Urinary bladder (tissue), 4 donors: ENCODE measurements around the gene PLCB2. TPM values are rescaled to one million over a fixed set of nuclear protein-coding genes. Genes with fewer than 3 reads are reported as not detected.

Experiments used
- DNase-seq: peaks from one replicate; pipeline ENCODE4 v3.0.0-alpha.2; 2015; ENCODE audit errors: extremely low spot score
- H3K27ac ChIP-seq: one replicate; pipeline ENCODE4 v1.5.1; 2013; ENCODE audit warnings: low read depth, mild to moderate bottlenecking, moderate library complexity
- H3K36me3 ChIP-seq: one replicate; pipeline ENCODE4 v1.6.1; 2013; ENCODE audit warnings: mild to moderate bottlenecking, moderate library complexity; ENCODE audit not compliant: insufficient read depth
- H3K4me1 ChIP-seq: one replicate; pipeline ENCODE4 v1.6.1; 2013; ENCODE audit warnings: mild to moderate bottlenecking, moderate library complexity; ENCODE audit not compliant: insufficient read depth
- H3K4me3 ChIP-seq: one replicate; pipeline ENCODE4 v1.5.1; 2013; ENCODE audit warnings: low read depth, low read length
- WGBS: extraction: QIAGEN DNeasy Blood & Tissue Kit; methylation state at CpG from one replicate; pipeline ENCODE4 v1.1.7; 2013; 5-methylcytosine and 5-hydroxymethylcytosine counted together
- polyA plus RNA-seq: library from polyadenylated mRNA; stranded (reverse); fragments of 200-250 nt; gene quantifications from one replicate; pipeline ENCODE4 v1.2.3, GENCODE V29; 2013
- total RNA-seq: library from RNA; depleted of rRNA; stranded (reverse); fragments of >200 nt; gene quantifications from one replicate; pipeline ENCODE4 v1.2.3, GENCODE V29; 2014
- donor health status: healthy with polysubstance abuse.
- donor health status: healthy.

Gene PLCB2
- total and polyA plus RNA-seq, 2 donors, result 3.9 to 9.8 TPM

DNA sequence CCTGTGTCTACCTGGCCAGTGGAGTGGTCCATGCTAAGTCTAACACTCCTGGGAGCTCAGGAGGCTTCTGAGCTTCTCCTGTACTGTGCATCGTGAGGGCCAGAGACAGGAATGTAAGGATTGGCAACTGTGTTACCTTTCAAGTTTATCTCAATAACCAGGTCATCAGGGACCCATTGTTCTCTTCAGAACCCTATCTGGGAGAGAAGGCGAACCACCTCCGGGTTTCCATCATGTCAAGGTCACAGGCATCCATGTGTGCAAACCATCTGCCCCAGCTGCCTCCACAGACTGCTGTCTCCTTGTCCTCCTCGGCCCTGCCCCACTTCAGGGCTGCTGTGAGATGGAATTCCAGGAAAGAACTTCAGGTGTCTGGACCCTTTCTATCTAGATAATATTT, 30.8 kb downstream of the PLCB2 start:
- Histone ChIP-seq H3K36me3 (no peaks in the 10 kb centered on the region), H3K4me1 (no peaks in the 10 kb centered on the region), H3K4me3 (no peak overlapping the region), H3K27ac (no peak overlapping the region)
- DNase-seq, result no peak
- WGBS, result 70% methylated on average over 4 of the region's 4 CpGs

DNA sequence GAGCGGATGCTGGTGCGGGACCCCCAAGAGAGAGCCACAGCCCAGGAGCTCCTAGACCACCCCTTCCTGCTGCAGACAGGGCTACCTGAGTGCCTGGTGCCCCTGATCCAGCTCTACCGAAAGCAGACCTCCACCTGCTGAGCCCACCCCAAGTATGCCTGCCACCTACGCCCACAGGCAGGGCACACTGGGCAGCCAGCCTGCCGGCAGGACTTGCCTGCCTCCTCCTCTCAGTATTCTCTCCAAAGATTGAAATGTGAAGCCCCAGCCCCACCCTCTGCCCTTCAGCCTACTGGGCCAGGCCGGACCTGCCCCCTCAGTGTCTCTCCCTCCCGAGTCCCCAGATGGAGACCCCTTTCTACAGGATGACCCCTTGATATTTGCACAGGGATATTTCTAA, 31.8 kb downstream of the PLCB2 start:
- Histone ChIP-seq H3K27ac (no peak overlapping the region), H3K4me3 (no peak overlapping the region), H3K4me1 (no peaks in the 10 kb centered on the region), H3K36me3 (no peaks in the 10 kb centered on the region)
- WGBS, result 92% methylated on average over 7 of the region's 7 CpGs
- DNase-seq, result no peak

DNA sequence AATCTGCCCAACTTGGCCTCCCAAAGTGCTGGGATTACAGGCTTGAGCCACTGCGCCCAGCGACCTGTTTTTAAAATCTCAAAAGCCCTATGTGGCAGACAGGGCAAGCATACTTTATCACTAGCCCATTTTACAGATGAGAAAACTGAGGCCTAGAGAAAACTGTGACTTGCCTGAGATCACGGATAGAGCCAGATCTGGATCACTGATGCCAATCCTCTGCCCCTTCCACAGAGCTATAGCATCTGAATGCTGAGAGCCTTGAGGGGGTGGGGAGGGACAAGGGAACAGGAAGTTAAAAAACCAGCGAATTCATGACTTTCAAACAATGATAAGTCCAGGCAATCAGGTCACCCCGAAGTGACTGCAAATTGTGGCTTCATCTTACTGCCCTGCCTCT, 32.2 kb downstream of the PLCB2 start:
- no peak for DNase-seq
- H3K4me1 ChIP-seq, result no peaks in the 10 kb centered on the region
- 74% methylated on average over 5 of the region's 5 CpGs for WGBS
- no peaks in the 10 kb centered on the region for H3K36me3 ChIP-seq
- H3K4me3 ChIP-seq, result no peak overlapping the region
- no peak overlapping the region for H3K27ac ChIP-seq

DNA sequence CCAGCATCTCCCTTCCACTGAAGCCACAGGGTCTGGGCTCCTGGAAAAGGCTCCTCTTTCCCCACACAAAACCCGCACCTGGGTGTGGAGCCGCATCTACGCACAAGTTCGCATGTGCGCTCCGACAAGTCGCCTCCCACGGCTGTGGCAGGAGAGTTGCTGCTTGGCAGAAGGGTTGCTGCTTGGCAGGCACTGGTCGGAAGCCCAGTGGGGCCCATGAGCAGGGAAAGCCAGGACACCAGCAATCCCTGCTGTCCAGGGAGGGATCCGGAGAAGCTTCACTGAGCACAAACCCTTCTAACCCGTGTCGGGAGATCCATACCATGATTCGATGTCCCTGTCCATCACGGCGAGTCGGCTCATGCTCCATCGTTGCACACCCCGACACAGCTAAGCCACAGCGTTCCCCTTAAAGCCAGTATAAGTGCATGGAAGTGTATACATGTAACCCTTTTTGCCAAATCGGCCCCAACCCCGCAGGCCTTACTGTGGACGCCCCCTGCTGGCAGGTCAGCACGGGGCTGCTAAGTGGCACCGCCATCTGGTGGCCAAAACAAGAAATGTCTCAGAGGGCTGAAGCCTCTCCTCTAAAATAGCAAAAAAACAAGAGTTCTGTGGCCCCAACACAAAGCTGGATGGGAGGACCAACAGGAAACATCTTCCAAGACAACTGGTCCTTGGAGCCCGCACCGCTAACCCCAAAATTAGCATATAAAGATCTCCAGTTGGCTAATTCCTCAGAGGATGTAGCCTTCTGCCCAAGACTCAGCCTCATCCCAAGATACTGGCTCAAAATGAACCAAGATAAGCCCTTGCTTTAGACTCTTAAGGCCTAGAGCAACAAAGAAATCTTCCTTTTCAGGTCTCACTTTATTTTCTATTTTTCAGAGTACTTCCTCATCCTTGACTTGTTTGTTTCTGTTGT, 33.1 kb downstream of the PLCB2 start:
- WGBS, result 55% methylated on average over 26 of the region's 26 CpGs
- Histone ChIP-seq H3K4me1 (no peaks in the 10 kb centered on the region), H3K27ac (no peak overlapping the region), H3K4me3 (no peak overlapping the region), H3K36me3 (no peaks in the 10 kb centered on the region)
- peak; percentile 36 for DNase-seq

DNA sequence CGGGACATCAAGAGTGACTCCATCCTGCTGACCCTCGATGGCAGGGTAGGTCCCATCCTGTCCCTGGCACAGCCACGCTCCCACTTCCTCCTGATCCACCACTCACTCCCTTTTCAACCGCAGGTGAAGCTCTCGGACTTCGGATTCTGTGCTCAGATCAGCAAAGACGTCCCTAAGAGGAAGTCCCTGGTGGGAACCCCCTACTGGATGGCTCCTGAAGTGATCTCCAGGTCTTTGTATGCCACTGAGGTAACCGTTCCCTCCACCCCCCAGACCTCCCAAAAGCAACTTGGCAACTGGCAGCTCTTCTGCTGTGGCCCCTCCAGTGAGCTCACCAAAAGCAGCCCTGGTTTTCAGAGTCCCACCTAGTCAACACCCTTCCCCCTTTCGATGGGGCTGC, 34.3 kb downstream of the PLCB2 start:
- no peaks in the 10 kb centered on the region for H3K36me3 ChIP-seq
- H3K4me1 ChIP-seq, result no peaks in the 10 kb centered on the region
- DNase-seq, result no peak
- no peak overlapping the region for H3K4me3 ChIP-seq
- no peak overlapping the region for H3K27ac ChIP-seq
- 92% methylated on average over 9 of the region's 9 CpGs for WGBS

DNA sequence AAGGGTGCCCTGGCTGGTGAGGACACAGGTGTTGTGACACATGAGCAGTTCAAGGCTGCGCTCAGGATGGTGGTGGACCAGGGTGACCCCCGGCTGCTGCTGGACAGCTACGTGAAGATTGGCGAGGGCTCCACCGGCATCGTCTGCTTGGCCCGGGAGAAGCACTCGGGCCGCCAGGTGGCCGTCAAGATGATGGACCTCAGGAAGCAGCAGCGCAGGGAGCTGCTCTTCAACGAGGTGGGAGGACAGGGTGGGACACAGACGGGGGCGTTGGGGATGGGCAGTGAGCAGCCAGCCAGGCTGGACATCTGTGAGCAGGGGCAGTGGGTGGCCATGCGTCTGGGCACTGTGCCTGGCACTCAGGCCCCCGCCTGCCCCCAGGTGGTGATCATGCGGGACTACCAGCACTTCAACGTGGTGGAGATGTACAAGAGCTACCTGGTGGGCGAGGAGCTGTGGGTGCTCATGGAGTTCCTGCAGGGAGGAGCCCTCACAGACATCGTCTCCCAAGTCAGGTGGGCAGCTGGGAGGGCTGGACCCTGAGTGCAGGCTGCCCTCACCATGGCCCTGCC, 35.2 kb downstream of the PLCB2 start:
- Histone ChIP-seq H3K36me3 (no peaks in the 10 kb centered on the region), H3K4me1 (no peaks in the 10 kb centered on the region), H3K4me3 (no peak overlapping the region), H3K27ac (no peak overlapping the region)
- no peak for DNase-seq
- WGBS, result 83% methylated on average over 20 of the region's 20 CpGs

DNA sequence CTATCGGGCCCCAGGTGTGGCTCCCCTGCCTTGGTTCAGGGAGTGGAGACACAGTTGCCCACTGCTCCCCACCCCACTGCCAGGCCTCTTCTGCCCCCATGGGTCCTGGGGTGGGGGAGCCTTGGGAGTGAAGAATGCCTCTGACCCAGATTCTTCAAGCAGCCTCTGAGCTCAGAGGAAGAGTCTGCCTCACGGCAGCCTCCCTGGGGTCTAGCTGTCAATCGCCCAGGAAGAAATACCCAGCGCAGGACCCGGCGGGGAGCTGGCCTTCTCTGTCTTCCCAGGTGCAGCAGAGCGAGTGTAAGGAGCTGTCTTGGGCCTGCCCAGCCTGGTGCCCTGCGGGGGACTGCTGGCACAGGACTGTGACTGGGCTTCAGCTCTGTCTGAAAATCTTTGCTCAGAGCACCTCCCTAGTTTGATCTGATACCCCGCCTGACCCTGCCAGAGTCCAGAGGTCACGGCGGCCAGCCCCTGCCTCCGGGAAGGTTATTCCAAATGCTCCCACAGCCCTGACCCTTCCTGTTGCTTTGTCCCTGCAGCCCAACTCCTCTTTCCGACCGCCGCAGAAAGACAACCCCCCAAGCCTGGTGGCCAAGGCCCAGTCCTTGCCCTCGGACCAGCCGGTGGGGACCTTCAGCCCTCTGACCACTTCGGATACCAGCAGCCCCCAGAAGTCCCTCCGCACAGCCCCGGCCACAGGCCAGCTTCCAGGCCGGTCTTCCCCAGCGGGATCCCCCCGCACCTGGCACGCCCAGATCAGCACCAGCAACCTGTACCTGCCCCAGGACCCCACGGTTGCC, 35.9 kb downstream of the PLCB2 start:
- Histone ChIP-seq H3K27ac (no peak overlapping the region), H3K4me3 (no peak overlapping the region), H3K36me3 (no peaks in the 10 kb centered on the region), H3K4me1 (no peaks in the 10 kb centered on the region)
- no peak for DNase-seq
- 90% methylated on average over 25 of the region's 25 CpGs for WGBS

DNA sequence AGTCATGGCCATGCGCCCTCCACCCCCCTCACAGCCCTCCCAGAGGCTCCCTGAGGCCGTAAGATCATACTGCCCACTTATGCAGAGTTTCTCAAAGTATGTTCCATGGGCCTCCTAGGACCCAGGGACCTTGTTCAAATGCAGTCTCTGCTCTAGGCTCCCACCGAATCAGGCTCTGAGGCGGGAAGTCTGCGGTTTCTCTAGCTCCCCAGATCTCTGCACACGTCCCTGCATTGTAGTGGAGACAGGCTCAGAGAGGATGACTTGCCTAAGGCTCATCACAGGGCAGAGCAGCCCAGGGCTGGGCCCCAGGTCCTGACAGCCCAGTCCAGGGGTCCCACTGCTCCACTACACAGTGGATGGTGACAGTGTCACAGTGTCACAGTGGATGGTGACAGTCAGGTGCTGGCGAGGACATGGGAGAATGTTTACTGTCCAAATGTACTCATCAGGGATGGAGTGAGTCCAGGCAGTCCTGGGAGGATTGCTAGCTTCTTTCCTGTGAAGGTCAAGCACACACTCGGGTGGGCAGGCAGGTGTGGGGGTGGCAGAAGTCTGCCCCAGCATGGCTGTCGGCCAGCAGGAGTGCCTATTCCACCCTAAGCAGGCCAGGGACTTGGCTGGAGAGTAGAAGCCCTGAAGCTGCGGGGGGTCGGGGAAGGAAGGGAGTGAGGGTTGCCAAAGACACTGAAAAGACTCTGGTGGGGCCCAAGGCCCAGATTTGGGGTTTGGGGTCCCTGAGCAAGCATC, 37.3 kb downstream of the PLCB2 start:
- WGBS, result 79% methylated on average over 11 of the region's 11 CpGs
- no peak overlapping the region for H3K27ac ChIP-seq
- no peak overlapping the region for H3K4me3 ChIP-seq
- no peaks in the 10 kb centered on the region for H3K36me3 ChIP-seq
- DNase-seq, result no peak
- H3K4me1 ChIP-seq, result no peaks in the 10 kb centered on the region

DNA sequence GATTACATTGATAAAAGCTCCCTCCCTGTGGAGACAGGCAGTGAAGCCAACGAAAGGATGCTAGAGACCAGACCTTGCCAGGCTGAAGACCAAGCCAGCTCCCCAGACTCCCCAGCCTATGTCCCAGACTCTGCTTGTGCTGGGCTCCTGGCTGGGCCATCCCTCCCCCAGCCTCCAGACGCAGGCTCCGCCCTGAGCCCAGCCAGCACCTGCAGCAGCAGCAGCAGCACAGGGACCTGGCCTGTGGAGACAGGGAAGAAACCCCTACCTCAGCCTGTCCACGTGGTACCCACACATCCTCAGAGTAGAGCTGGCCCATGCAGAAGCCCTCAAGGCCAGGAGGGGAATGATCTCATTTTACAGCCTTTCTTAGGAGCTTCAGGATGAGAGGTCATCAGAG, 38.1 kb downstream of the PLCB2 start:
- no peak for DNase-seq
- Histone ChIP-seq H3K27ac (no peak overlapping the region), H3K4me3 (no peak overlapping the region), H3K36me3 (no peaks in the 10 kb centered on the region), H3K4me1 (no peaks in the 10 kb centered on the region)
- 82% methylated on average over 4 of the region's 4 CpGs for WGBS

DNA sequence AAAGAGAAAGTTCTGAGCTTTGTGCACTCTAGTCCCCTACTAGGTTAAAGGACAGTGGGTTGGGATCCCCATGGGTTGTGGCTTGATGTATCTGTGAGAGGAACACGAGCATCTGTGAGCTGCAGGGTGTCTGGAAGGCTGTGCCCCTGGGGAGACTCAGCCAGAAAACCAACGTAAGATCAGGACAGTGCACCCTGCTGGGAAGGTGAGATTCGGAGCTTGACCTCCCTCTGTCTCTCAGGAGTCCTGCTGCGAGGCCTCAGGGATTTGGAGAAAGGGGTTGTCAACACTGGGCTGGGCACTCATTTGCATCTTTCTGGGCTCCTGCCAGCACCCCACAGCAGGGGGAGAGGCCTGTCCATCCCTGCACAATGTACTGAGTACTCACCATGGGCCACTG, 40.1 kb downstream of the PLCB2 start:
- Histone ChIP-seq H3K4me3 (no peak overlapping the region), H3K27ac (no peak overlapping the region), H3K36me3 (no peaks in the 10 kb centered on the region), H3K4me1 (no peaks in the 10 kb centered on the region)
- WGBS, result 86% methylated on average over 4 of the region's 4 CpGs
- DNase-seq, result no peak

DNA sequence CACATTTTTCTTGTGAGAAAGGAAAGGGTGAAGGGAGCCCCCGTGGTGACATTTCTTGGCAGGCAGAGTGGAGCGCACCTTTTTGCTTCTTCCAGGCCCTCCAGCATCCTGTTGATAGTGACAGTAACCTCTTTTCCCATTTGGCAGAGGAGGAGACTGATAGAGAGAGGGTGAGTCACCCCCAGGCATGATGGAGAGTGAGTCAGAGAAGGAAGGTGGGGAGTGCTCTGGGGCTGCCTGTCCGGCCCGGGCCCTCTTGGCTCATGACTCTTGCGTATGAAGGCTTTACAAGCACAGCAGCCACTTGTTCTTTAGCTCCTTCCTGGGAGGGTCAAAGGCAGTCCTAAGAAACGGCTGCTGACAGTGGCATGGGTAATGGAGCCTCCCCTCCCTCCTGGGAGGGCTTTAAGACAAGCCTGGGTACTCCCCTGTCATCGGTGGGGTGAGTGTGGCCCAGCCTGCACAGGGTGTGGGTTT, 40.9 kb downstream of the PLCB2 start:
- WGBS, result 18% methylated on average over 7 of the region's 7 CpGs
- no peak for DNase-seq
- Histone ChIP-seq H3K36me3 (no peaks in the 10 kb centered on the region), H3K27ac (peak overlapping the region; percentile 80), H3K4me1 (no peaks in the 10 kb centered on the region), H3K4me3 (no peak overlapping the region)

DNA sequence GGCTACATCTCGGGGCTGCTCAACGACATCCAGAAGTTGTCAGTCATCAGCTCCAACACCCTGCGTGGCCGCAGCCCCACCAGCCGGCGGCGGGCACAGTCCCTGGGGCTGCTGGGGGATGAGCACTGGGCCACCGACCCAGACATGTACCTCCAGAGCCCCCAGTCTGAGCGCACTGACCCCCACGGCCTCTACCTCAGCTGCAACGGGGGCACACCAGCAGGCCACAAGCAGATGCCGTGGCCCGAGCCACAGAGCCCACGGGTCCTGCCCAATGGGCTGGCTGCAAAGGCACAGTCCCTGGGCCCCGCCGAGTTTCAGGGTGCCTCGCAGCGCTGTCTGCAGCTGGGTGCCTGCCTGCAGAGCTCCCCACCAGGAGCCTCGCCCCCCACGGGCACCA, 41.9 kb downstream of the PLCB2 start:
- DNase-seq, result no peak
- Histone ChIP-seq H3K4me3 (no peak overlapping the region), H3K36me3 (no peaks in the 10 kb centered on the region), H3K27ac (no peak overlapping the region), H3K4me1 (no peaks in the 10 kb centered on the region)
- 94% methylated on average over 20 of the region's 20 CpGs for WGBS

DNA sequence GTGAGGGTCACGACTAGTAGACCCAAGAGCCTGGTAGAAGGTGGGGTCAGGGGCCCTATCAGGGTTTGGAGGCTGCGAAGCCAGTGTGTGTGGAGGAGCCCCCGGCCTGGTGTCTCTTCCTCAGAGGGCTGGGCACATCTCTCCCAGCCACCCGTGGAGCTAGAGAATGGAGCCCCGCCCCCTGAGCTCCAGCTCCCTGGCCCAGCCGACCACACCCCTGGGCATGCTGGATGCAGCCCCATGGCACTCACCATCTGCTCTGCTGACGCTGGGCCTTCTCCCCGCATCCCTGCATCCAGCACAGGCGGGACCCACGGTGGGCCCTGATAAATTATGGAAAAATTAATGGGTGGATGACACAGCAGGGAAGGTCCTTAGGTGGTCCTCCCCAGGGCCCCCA, 42.4 kb downstream of the PLCB2 start:
- 81% methylated on average over 10 of the region's 10 CpGs for WGBS
- DNase-seq, result no peak
- no peaks in the 10 kb centered on the region for H3K4me1 ChIP-seq
- H3K27ac ChIP-seq, result no peak overlapping the region
- H3K4me3 ChIP-seq, result no peak overlapping the region
- H3K36me3 ChIP-seq, result no peaks in the 10 kb centered on the region
